Panc1 (cell line): ENCODE measurements around the gene GLI3. TPM values are rescaled to one million over a fixed set of nuclear protein-coding genes. Genes with fewer than 3 reads are reported as not detected.

Experiments used
- ATAC-seq: fragments of 200-7000 bp; cut with Tn5 transposase; 2 replicates; pipeline ENCODE4 v1.9.1; 2020; ENCODE audit warnings: mild to moderate bottlenecking, moderate library complexity
- BruUV-seq: library from RNA; stranded (reverse); fragments of 400-500 nt; replicated peaks from 2 replicates; lab custom pipeline; 2021; lab: Mats Ljungman, UMichigan
- CTCF ChIA-PET: fragments of 300-600 bp; sonication (Branson Sonifier 250); formaldehyde crosslinking; loops from one replicate; lab custom pipeline; 2022; ENCODE audit warnings: antibody characterized with exemption; lab: Charles Lee
- POLR2A ChIA-PET: fragments of 300-600 bp; sonication (Branson Sonifier 250); formaldehyde crosslinking; loops from one replicate; lab custom pipeline; 2022; ENCODE audit warnings: antibody characterized with exemption; lab: Charles Lee
- DNase-seq: peaks from one replicate; pipeline ENCODE4 v3.0.0-alpha.2; 2010; ENCODE audit warnings: low read depth, low spot score
- H3K27ac ChIP-seq: 2 replicates; pipeline ENCODE4 v1.5.1; 2011; ENCODE audit warnings: mild to moderate bottlenecking, low read length, inconsistent platforms
- H3K27me3 ChIP-seq: fragments of 200-500 bp; sonication (Bioruptor generic); 2 replicates; pipeline ENCODE4 v1.6.0; 2014; ENCODE audit warnings: low read length, inconsistent platforms; ENCODE audit not compliant: control insufficient read depth, insufficient read depth
- H3K36me3 ChIP-seq: fragments of 200-500 bp; sonication (Bioruptor generic); 2 replicates; pipeline ENCODE4 v1.5.1; 2014; ENCODE audit warnings: inconsistent platforms, mild to moderate bottlenecking, low read length, moderate library complexity; ENCODE audit not compliant: control insufficient read depth, insufficient read depth
- H3K4me1 ChIP-seq: 2 replicates; pipeline ENCODE4 v1.5.1; 2011; ENCODE audit warnings: inconsistent platforms, mild to moderate bottlenecking, low read length, moderate library complexity; ENCODE audit not compliant: control insufficient read depth, insufficient read depth
- H3K4me3 ChIP-seq, 2 experiments: 2 replicates each; pipeline ENCODE4 v1.5.1; 2011 to 2012; ENCODE audit warnings: low read depth in 2 of 2, low read length in 2 of 2, mild to moderate bottlenecking in 2 of 2, inconsistent platforms in 1 of 2, moderate library complexity in 1 of 2
- H3K9me3 ChIP-seq: fragments of 200-500 bp; sonication (Bioruptor generic); 2 replicates; pipeline ENCODE4 v1.5.1; 2014; ENCODE audit warnings: low read depth, mild to moderate bottlenecking, inconsistent platforms, low read length, moderate library complexity; ENCODE audit not compliant: control insufficient read depth, insufficient read depth
- CTCF ChIP-seq: fragments of 450-650 bp; IDR thresholded peaks from 2 replicates; pipeline ENCODE4 v1.5.1; 2017; ENCODE audit warnings: mild to moderate bottlenecking
- POLR2AphosphoS5 ChIP-seq: IDR thresholded peaks from 2 replicates; pipeline ENCODE4 v1.6.1; 2012; ENCODE audit warnings: mild to moderate bottlenecking, low read depth, low read length, moderate library complexity
- REST ChIP-seq, 2 experiments: IDR thresholded peaks; 2 replicates each; pipeline ENCODE4 v1.6.1; 2011 to 2012; ENCODE audit warnings: low read depth in 2 of 2, control low read depth in 1 of 2, low read length in 1 of 2, mild to moderate bottlenecking in 1 of 2, moderate library complexity in 1 of 2; ENCODE audit not compliant: insufficient read depth in 1 of 2
- SIN3A ChIP-seq: IDR thresholded peaks from 2 replicates; pipeline ENCODE4 v1.6.1; 2012; ENCODE audit warnings: low read depth, mild to moderate bottlenecking, low read length, moderate library complexity, borderline replicate concordance; ENCODE audit not compliant: insufficient read depth
- TCF7L2 ChIP-seq: IDR thresholded peaks from 2 replicates; pipeline ENCODE4 v1.6.1; 2011; ENCODE audit warnings: mild to moderate bottlenecking, low read depth, low read length, inconsistent platforms
- in situ Hi-C: cut with HindIII; loops from 2 replicates; pipeline ENCODE4 v1.10.0; 2016; ENCODE audit warnings: low sequenced_read_pairs, low pct_unique_long_range_greater_than_20kb
- intact Hi-C: fragments of 100-400 bp; cut with micrococcal nuclease; formaldehyde crosslinking; loops from one replicate; pipeline ENCODE4 v1.10.0; 2022; ENCODE audit not compliant: unreplicated experiment
- total RNA-seq: library from RNA; stranded (reverse); gene quantifications from one replicate; pipeline ENCODE4 v1.2.1, GENCODE V29; 2021; ENCODE audit not compliant: unreplicated experiment

GLI3 gene
- total RNA-seq, 1 experiment from 2014 or later = 3.7 TPM

GRCh38 chr7:42244828-42245227 lies 7.8 kb upstream of the GLI3 start:
- ChIA-PET POLR2A (no interaction called here), CTCF (interaction anchor here (1.7 kb wide), 1 partner anchor 304 kb away, joined by 3 read pairs; no protein-coding TSS in a partner anchor)
- DNase-seq = no peak

GRCh38 chr7:42242381-42242780 lies 5.4 kb upstream of the GLI3 start:
- no peak for DNase-seq
- no peak for ATAC-seq
- CTCF ChIA-PET = no interaction called here
- H3K27ac ChIP-seq = no peak overlapping the region
- H3K9me3 ChIP-seq = no peaks in the 10 kb centered on the region
- BruUV-seq = no TSS peak
- in situ Hi-C loops (no loop called here), intact Hi-C loops (no loop called here)
- H3K36me3 ChIP-seq = no peaks in the 10 kb centered on the region
- no peak for TF ChIP-seq TCF7L2
- TF ChIP-seq POLR2AphosphoS5 = no peak
- no peak for TF ChIP-seq SIN3A
- H3K27me3 ChIP-seq = peaks cover 13% of the 10 kb centered on the region
- H3K4me1 ChIP-seq = no peaks in the 10 kb centered on the region
- POLR2A ChIA-PET = no interaction called here
- H3K4me3 ChIP-seq = no peak overlapping the region

More at GRCh38 chr7:42244828-42245227, 7.8 kb upstream of the GLI3 start:
- Histone ChIP-seq H3K4me3 (no peak overlapping the region), H3K4me1 (no peaks in the 10 kb centered on the region), H3K36me3 (no peaks in the 10 kb centered on the region), H3K27ac (no peak overlapping the region), H3K27me3 (peaks cover 2% of the 10 kb centered on the region), H3K9me3 (no peaks in the 10 kb centered on the region)
- intact Hi-C loops (no loop called here), in situ Hi-C loops (no loop called here)
- BruUV-seq = no TSS peak
- no peak for TF ChIP-seq TCF7L2
- ATAC-seq = no peak

DNA sequence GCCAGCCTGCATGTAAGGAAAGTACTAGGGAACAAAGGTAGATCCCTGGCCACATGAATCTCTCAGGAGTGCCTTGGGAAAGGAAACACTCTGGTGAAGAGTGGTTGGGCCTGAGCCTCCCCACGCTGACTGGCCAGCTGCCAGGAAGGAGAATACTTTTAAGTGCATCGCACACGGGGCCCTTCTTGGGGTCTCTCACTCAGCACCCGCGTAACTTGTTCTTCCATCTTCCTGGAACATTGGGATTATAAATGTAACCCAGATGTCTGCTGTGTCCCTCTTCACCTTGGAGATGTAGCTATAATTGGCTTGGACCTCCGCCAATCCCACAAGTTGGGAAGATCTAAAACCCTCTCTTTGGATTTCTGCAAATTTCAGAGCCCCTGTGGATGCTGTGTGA lies 4.4 kb upstream of the GLI3 start:
- CTCF ChIA-PET = no interaction called here
- intact Hi-C loops = no loop called here

More for the DNA sequence above, 4.4 kb upstream of the GLI3 start:
- no peak overlapping the region for H3K4me3 ChIP-seq
- POLR2A ChIA-PET = no interaction called here
- no peaks in the 10 kb centered on the region for H3K4me1 ChIP-seq
- no peaks in the 10 kb centered on the region for H3K9me3 ChIP-seq
- H3K36me3 ChIP-seq = no peaks in the 10 kb centered on the region
- no peak overlapping the region for H3K27ac ChIP-seq
- in situ Hi-C loops = no loop called here
- no peak for TF ChIP-seq POLR2AphosphoS5
- TF ChIP-seq SIN3A = no peak
- TF ChIP-seq REST (IDR thresholded peaks at IDR 0.05; ENCODE audit: insufficient read depth in 1 of 2, low read depth in 2 of 2, low read length in 1 of 2) = no peak
- no peak for TF ChIP-seq CTCF
- ATAC-seq = no peak
- H3K27me3 ChIP-seq = peaks cover 13% of the 10 kb centered on the region
- DNase-seq = no peak
- BruUV-seq = no TSS peak
